ENCODE measurements around the gene FERMT1. TPM values are rescaled to one million over a fixed set of nuclear protein-coding genes. Genes with fewer than 3 reads are reported as not detected.

Gene FERMT1
- total and polyA plus RNA-seq, 7 donors: 0.16 to 31.5 (median 0.41) TPM

- 65 to 87% methylated on average over 3 of the region's 3 CpGs for WGBS, 2 donors
Observed at GRCh38 chr20:6140947-6141346, 18.1 kb upstream of the FERMT1 start.

GRCh38 chr20:6135347-6135746 is 12.5 kb upstream of the FERMT1 start:
- 79 to 90% methylated on average over 8 of the region's 8 CpGs for WGBS, 2 donors
- no peak overlapping the region for H3K4me3 ChIP-seq
- peaks cover 0 to 20% (median 0%) of the 10 kb centered on the region in 3 donors for H3K27me3 ChIP-seq
- intact Hi-C loops (cut with DNase I): no loop called here
- H3K4me1 ChIP-seq: no peaks in the 10 kb centered on the region
- DNase-seq: no peak
- H3K9me3 ChIP-seq: no peaks in the 10 kb centered on the region
- H3K36me3 ChIP-seq: no peaks in the 10 kb centered on the region
- TF ChIP-seq CTCF (IDR thresholded peaks at IDR 0.05) (no peak), POLR2AphosphoS5 (IDR thresholded peaks at IDR 0.05) (no peak), POLR2A (IDR thresholded peaks at IDR 0.05) (no peak), EP300 (IDR thresholded peaks at IDR 0.05) (no peak)
- no peak overlapping the region for H3K27ac ChIP-seq

More at GRCh38 chr20:6140947-6141346, 18.1 kb upstream of the FERMT1 start:
- Histone ChIP-seq H3K9me3 (no peaks in the 10 kb centered on the region), H3K36me3 (no peaks in the 10 kb centered on the region), H3K27me3 (peaks cover 0 to 15% (median 0%) of the 10 kb centered on the region in 3 donors), H3K4me3 (no peak overlapping the region), H3K4me1 (no peaks in the 10 kb centered on the region), H3K27ac (no peak overlapping the region)
- intact Hi-C loops (cut with DNase I): loop anchor here (5.0 kb wide), 2 partner anchors 1146 to 1716 kb away; no protein-coding TSS in a partner anchor
- no peak for TF ChIP-seq CTCF (IDR thresholded peaks at IDR 0.05)
- no peak for TF ChIP-seq POLR2AphosphoS5 (IDR thresholded peaks at IDR 0.05)
- TF ChIP-seq POLR2A (IDR thresholded peaks at IDR 0.05): no peak
- TF ChIP-seq EP300 (IDR thresholded peaks at IDR 0.05): no peak
- DNase-seq: no peak

GRCh38 chr20:6134592-6134991 is 11.8 kb upstream of the FERMT1 start:
- intact Hi-C loops (cut with DNase I): no loop called here
- WGBS, 2 donors: 77 to 85% methylated on average over 8 of the region's 8 CpGs
- Histone ChIP-seq H3K36me3 (no peaks in the 10 kb centered on the region), H3K4me3 (no peak overlapping the region), H3K27ac (no peak overlapping the region), H3K9me3 (no peaks in the 10 kb centered on the region), H3K4me1 (no peaks in the 10 kb centered on the region), H3K27me3 (peaks cover 0 to 20% (median 0%) of the 10 kb centered on the region in 3 donors)
- no peak for TF ChIP-seq POLR2A (IDR thresholded peaks at IDR 0.05)
- no peak for TF ChIP-seq EP300 (IDR thresholded peaks at IDR 0.05)
- no peak for TF ChIP-seq POLR2AphosphoS5 (IDR thresholded peaks at IDR 0.05)
- TF ChIP-seq CTCF (IDR thresholded peaks at IDR 0.05): no peak
- no peak for DNase-seq

DNA sequence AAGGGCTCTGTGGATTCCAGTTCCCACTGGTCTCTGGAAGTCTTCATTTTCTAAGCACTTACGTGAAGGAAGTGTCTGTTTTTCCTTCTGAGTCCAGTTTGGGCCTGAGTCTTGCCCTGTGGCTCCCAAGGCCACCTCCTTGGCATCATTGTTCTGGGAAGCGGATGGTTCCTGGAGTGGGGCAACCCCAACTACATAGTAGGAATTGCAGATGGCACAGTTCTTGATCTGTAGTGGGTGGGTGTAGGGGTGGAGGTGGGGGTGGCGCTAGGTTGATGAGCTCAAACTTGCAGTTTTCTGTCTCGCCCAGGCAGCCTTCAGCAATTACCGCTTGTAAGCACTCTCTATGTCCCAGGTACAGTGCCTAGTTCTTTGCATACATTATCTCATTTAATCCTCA is 7.2 kb upstream of the FERMT1 start:
- Histone ChIP-seq H3K4me3 (no peak overlapping the region), H3K36me3 (no peaks in the 10 kb centered on the region), H3K9me3 (no peaks in the 10 kb centered on the region), H3K27me3 (peaks cover 0 to 5% (median 0%) of the 10 kb centered on the region in 3 donors), H3K27ac (no peak overlapping the region), H3K4me1 (no peaks in the 10 kb centered on the region)
- WGBS, 2 donors: 92 to 94% methylated on average over 5 of the region's 5 CpGs
- TF ChIP-seq POLR2A (IDR thresholded peaks at IDR 0.05) (no peak), CTCF (IDR thresholded peaks at IDR 0.05) (no peak), POLR2AphosphoS5 (IDR thresholded peaks at IDR 0.05) (no peak), EP300 (IDR thresholded peaks at IDR 0.05) (no peak)
- DNase-seq: no peak
- intact Hi-C loops (cut with DNase I): no loop called here

- H3K27me3 ChIP-seq: peaks cover 5 to 21% (median 8%) of the 10 kb centered on the region in 3 donors
- intact Hi-C loops (cut with DNase I): no loop called here
- no peak overlapping the region for H3K27ac ChIP-seq
- peaks cover 0 to 8% (median 7%) of the 10 kb centered on the region in 4 donors for H3K4me1 ChIP-seq
- H3K9me3 ChIP-seq: no peaks in the 10 kb centered on the region
- 84 to 87% methylated on average over 4 of the region's 4 CpGs for WGBS, 2 donors
- H3K36me3 ChIP-seq: no peaks in the 10 kb centered on the region
- no peak overlapping the region for H3K4me3 ChIP-seq
- DNase-seq: no peak
- TF ChIP-seq POLR2AphosphoS5 (IDR thresholded peaks at IDR 0.05) (no peak), POLR2A (IDR thresholded peaks at IDR 0.05) (no peak), CTCF (IDR thresholded peaks at IDR 0.05) (no peak), EP300 (IDR thresholded peaks at IDR 0.05) (no peak)
Observed at GRCh38 chr20:6127825-6128224, 5.0 kb upstream of the FERMT1 start.

Data from sigmoid colon (tissue), 7 donors.